ENCODE measurements around the gene GOLM1.
A peak's percentile ranks its signal among the peaks of the same experiment; 100 is the strongest.

Gene GOLM1

DNA sequence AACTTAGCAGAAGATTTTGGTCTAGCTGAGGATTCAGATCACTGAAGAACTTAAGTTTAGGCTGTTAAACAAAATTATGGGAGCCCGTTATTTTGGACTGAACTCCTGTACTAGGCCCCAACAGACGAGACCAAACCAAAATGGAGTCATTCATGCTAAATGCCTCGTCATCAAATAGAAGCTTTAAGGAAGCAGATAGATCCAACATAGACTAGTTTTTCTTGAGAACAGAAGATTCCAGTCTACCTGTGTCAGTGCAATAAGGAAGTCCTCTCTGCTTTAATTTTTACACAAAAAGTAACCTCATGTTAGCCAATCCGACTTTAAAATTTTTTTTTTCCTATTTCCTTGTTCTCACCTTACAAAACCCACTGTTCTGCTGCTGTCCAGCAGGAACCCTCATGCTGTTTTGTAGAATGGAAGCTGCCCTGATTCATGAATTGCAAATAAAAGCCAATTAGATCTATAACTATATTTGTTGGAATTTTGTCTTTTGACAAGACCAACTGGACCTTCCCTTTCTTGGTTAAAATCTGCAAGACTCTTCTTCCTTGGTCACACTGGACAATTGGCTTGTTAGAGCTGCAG, 29.0 kb upstream of the GOLM1 start:
- TF ChIP-seq, protein P1, sequence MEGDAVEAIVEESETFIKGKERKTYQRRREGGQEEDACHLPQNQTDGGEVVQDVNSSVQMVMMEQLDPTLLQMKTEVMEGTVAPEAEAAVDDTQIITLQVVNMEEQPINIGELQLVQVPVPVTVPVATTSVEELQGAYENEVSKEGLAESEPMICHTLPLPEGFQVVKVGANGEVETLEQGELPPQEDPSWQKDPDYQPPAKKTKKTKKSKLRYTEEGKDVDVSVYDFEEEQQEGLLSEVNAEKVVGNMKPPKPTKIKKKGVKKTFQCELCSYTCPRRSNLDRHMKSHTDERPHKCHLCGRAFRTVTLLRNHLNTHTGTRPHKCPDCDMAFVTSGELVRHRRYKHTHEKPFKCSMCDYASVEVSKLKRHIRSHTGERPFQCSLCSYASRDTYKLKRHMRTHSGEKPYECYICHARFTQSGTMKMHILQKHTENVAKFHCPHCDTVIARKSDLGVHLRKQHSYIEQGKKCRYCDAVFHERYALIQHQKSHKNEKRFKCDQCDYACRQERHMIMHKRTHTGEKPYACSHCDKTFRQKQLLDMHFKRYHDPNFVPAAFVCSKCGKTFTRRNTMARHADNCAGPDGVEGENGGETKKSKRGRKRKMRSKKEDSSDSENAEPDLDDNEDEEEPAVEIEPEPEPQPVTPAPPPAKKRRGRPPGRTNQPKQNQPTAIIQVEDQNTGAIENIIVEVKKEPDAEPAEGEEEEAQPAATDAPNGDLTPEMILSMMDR (IDR thresholded peaks at IDR 0.05; ENCODE audit: extremely low read depth, insufficient read depth, missing control alignments) = no peak
- in situ Hi-C loops (cut with MboI; ENCODE audit: low pct_unique_long_range_greater_than_20kb, low sequenced_read_pairs, unreplicated experiment) = no loop called here
- DNase-seq (ENCODE audit: low spot score) = no peak

DNA sequence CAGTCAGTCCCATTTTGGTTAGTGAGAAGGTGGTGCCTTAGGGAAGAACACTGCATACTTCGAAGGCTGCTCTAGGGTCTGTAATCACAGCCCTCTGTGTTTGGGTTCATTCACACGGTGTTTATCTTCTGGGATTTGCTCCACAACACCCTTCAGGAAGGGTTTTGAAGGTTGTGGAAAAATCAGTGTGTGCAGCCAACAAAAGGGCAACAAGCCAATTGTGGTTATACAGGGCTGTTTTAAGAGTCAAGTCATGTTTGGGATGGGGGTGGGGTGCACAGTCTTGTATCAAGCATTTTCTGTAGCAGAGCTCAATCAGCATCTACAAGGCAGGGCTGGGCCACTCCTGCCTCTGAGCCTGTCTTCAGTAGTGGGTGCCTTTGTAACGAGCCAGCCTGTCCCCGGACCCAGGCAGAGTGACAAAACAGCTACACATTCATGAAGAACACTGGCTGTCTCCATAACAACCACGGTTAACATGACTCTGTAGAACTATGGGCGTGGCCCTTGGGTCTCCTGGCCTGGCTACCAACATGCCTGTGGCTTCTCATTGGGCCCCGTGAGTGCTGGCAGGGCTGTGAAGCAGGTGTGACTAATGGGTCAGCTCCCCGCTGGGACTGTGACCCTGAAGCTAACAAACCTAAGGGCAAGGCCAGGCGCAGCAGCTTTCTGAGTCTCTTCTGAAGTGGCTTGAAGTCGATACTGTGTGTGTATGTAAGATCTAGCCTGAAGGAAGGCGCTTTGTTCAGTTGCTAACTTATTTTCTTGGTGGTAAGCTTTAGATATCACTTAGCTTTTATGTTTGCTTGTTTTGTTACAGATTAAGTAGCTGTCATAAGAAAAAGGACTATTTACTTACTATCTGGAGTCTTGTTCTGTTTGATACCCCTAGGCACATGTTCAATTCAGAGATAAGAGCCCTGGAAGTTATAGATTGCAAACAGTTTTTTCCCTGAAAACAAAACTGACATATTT, 27.9 kb upstream of the GOLM1 start:
- peak; percentile 27 for DNase-seq (ENCODE audit: low spot score)
- TF ChIP-seq, protein P1 (IDR thresholded peaks at IDR 0.05; ENCODE audit: extremely low read depth, insufficient read depth, missing control alignments) = no peak
- in situ Hi-C loops (cut with MboI; ENCODE audit: low pct_unique_long_range_greater_than_20kb, low sequenced_read_pairs, unreplicated experiment) = no loop called here

DNA sequence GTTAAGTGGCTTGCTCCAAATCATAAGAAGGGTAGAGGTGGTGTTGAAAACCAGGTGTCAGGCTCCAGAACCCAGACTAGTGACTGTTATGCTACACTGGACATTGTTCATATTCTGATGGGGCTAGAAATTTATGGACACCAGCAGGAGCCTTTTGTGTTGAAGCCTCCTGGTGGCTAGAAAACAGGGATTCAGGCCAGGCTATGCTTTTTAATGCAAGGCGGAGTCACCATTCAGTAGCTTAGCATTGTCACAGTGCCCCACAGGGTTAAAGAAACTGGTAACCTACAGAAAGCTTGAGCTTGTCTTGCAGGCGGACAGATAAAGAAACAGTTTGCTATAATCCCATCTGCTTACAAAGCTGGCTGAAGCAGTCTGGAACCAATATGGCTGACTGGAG, 23.0 kb upstream of the GOLM1 start:
- TF ChIP-seq, protein P1 (IDR thresholded peaks at IDR 0.05; ENCODE audit: extremely low read depth, insufficient read depth, missing control alignments) = no peak
- in situ Hi-C loops (cut with MboI; ENCODE audit: low pct_unique_long_range_greater_than_20kb, low sequenced_read_pairs, unreplicated experiment) = no loop called here
- DNase-seq (ENCODE audit: low spot score) = no peak

DNA sequence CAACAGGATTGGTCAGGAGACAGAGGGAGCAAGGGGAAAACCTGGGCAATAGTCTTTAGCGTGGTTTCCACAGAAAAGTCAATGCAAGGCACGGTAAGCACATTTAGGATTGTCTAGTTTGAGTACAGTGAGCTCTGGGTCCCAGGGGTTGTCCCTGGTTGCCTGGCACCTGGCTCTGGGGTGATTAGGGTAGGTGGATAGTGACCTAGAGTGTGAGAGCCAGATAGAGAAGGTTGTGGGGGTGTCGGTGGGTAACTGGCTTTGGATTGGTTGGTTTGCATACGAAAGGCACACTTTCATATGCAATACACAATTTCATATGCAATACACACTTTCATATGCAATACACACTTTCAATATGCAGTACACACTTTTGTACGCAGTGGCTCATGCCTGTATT, 20.1 kb upstream of the GOLM1 start:
- DNase-seq (ENCODE audit: low spot score) = no peak
- TF ChIP-seq, protein P1 (IDR thresholded peaks at IDR 0.05; ENCODE audit: extremely low read depth, insufficient read depth, missing control alignments) = no peak
- in situ Hi-C loops (cut with MboI; ENCODE audit: low pct_unique_long_range_greater_than_20kb, low sequenced_read_pairs, unreplicated experiment) = no loop called here

DNA sequence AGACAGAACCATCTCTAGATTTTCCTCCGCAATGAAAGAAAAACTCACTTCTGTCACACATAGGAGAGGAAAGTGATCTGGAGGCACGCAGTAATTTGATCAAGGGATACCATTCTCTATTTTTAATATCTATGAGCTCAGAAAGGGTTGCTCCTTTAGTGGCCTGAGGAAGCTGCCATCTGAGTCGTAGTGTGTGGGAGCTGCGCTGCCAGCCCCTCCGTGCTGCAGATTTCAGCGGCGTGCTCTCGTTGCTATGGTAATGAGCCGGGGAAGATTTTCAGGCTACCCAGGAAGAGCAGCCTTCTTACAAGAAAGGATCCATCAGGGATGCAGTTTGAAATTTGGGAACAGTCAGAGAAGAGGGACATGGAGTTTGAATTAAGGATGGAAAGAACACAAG, 17.1 kb upstream of the GOLM1 start:
- in situ Hi-C loops (cut with MboI; ENCODE audit: low pct_unique_long_range_greater_than_20kb, low sequenced_read_pairs, unreplicated experiment) = no loop called here
- no peak for DNase-seq (ENCODE audit: low spot score)
- TF ChIP-seq, protein P1 (IDR thresholded peaks at IDR 0.05; ENCODE audit: extremely low read depth, insufficient read depth, missing control alignments) = no peak

DNA sequence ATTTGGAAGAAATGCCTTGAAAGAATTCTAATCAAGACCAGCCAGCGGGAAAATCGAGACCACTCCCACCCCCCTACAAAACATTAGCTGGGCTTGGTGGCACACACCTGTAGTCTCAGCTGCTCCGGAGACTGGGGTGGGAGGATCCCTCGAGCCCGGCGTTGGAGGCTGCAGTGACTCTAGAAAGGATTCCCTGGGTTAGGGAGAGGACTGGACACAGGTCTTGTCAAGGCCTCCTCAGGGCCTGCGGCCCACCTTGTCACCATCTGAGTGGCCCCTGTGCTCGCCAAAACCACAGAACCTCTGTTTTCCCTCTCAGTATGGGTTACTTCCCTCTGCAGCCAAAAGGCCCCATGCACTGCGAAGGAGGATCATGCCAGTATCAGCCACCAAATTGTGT, 16.5 kb upstream of the GOLM1 start:
- TF ChIP-seq, protein P1 (IDR thresholded peaks at IDR 0.05; ENCODE audit: extremely low read depth, insufficient read depth, missing control alignments) = no peak
- DNase-seq (ENCODE audit: low spot score) = no peak
- in situ Hi-C loops (cut with MboI; ENCODE audit: low pct_unique_long_range_greater_than_20kb, low sequenced_read_pairs, unreplicated experiment) = no loop called here

Data from GM13977 (cell line).